GM10248 (cell line): ENCODE measurements around the gene MYO5A.
A peak's percentile ranks its signal among the peaks of the same experiment; 100 is the strongest.

Experiments
- CTCF ChIA-PET: fragments of 300-600 bp; sonication (Branson Sonifier 250); formaldehyde crosslinking; extraction: SDS; loops from one replicate; lab custom pipeline; 2021; ENCODE audit warnings: antibody characterized with exemption; lab: Yijun Ruan, JAX
- POLR2A ChIA-PET: fragments of 350-650 bp; sonication (Branson Sonifier 250); formaldehyde crosslinking; extraction: SDS; loops from one replicate; lab custom pipeline; 2020; ENCODE audit warnings: antibody characterized with exemption; lab: Yijun Ruan, JAX
- DNase-seq: peaks from one replicate; pipeline ENCODE4 v3.0.0; 2012; ENCODE audit errors: extremely low spot score
- TF ChIP-seq, protein P1 (sequence below): IDR thresholded peaks from 2 replicates; pipeline ENCODE4 v1.5.1; 2012; ENCODE audit warnings: mild to moderate bottlenecking, low read depth; ENCODE audit errors: extremely low read depth, missing control alignments, control extremely low read depth

The MYO5A gene

DNA sequence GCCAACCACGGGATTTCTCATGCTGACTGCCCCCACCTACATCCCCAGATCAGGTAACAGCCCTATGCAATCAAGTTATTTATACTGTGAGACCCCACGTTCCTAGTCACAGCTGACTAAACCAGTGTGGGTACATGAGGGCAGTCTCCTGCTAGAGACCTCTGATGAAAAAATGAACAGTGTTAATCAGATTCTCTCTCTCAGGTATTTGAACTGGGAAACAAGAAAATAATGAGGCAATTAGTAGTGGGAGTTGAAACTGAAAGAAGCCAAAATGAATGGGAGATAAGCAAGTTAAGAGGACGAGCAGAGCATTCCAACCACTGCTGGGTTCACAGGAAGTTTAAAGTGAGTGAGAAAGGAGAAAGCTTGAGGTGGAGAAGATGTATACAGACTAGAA is 134.6 kb downstream of the MYO5A start:
- ChIA-PET POLR2A (no interaction called here), CTCF (interaction anchor here (1.2 to 2.3 kb wide), 2 partner anchors 8 to 11 kb away, joined by 5 read pairs; no protein-coding TSS in a partner anchor)
- TF ChIP-seq, protein P1, sequence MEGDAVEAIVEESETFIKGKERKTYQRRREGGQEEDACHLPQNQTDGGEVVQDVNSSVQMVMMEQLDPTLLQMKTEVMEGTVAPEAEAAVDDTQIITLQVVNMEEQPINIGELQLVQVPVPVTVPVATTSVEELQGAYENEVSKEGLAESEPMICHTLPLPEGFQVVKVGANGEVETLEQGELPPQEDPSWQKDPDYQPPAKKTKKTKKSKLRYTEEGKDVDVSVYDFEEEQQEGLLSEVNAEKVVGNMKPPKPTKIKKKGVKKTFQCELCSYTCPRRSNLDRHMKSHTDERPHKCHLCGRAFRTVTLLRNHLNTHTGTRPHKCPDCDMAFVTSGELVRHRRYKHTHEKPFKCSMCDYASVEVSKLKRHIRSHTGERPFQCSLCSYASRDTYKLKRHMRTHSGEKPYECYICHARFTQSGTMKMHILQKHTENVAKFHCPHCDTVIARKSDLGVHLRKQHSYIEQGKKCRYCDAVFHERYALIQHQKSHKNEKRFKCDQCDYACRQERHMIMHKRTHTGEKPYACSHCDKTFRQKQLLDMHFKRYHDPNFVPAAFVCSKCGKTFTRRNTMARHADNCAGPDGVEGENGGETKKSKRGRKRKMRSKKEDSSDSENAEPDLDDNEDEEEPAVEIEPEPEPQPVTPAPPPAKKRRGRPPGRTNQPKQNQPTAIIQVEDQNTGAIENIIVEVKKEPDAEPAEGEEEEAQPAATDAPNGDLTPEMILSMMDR, result no peak
- DNase-seq, result no peak

DNA sequence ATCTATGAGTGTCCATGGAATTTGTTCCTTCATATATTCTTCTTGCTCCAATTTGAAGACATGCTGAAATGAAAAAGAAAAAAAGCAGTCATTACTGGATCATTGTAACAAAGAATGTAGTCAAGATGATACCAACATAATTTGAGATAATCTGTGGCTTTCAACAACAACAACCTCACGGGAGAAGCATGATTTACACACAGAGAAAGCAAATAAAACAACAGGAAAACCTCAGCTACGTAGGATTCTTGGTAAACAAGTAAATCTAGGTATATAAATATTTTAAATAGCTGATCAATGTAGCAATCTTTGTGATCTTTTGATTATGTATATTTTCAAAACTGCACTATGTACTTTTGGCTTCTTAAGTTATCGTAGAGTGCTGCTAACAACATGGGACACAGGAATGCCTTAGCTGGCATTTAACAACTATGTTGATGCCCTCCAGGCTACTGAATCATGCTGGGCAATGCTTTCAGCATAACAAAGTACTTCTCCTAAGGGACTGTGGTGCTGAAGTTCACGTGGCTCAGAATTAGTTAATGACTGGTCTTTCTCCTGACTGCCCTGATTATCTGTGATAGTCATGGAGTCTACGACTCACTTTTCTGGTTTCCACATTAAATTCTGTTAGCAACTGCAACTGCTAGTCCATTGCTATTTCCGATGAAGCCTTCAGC is 136.5 kb downstream of the MYO5A start:
- ChIA-PET POLR2A (no interaction called here), CTCF (interaction anchor here (2.3 kb wide), 1 partner anchor 9 kb away, joined by 5 read pairs; no protein-coding TSS in a partner anchor)
- no peak for DNase-seq
- TF ChIP-seq, protein P1, result no peak

DNA sequence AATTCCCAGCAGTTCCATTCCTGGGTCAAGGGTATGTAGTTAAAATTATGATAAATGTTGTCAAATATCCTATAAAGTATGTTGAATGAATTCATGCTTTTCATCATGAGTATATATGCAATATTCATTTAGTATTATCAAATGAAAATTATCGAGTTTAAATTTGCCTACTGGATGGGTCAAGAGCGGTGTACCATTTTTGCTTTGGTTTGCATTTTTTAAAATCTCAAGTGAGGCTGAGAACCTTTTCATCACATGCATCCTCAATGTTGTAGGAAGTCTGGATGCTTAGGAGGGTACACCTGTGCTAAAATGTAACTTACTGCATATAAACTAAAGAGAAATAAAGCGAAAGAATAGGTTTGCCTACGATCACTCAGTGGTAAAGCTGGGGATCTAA is 137.6 kb downstream of the MYO5A start:
- no peak for DNase-seq
- CTCF ChIA-PET, result no interaction called here
- POLR2A ChIA-PET, result no interaction called here
- TF ChIP-seq, protein P1, result no peak

DNA sequence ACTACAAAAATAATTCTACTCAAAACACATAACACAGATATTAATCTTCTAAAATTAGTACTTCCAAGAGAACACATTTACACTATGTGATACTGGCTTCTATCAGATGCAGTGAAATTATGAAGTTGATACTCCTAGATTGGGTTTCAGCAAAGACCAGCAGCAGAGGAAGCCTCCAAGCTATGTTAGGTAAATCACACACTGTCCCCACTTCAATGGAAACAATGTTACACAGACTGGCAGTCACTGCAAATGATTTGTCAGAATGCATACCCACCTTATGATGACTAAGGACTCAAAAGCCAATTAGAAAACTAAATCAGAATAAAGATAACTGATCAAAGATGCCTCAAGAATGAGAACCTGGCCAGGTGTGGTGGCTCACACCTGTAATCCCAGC is 143.0 kb downstream of the MYO5A start:
- TF ChIP-seq, protein P1, result no peak
- no peak for DNase-seq
- ChIA-PET POLR2A (no interaction called here), CTCF (no interaction called here)

DNA sequence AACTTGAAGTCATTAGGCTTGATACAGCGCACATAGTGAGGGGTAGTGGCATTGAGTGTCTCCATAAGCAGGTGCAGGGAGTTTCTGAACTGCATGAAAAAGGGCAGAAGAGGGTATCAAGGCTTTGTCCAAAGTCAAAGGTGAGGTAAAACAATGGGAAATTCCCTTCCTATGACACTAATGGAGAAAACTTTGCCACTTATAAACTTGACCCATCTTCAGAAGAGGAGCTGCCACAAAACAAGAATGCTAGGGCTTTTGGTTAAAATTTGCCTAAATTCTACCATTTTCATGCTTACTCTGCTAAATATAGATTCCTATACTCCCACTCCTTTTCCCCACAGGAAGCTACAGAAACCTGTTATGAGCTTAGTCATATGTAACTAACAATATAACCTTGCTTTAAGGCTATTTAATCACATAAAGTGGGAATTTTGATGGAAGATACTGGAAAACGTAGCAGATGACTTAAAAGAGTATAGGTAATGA is 145.5 kb downstream of the MYO5A start:
- POLR2A ChIA-PET, result no interaction called here
- peak; percentile 37 for DNase-seq
- TF ChIP-seq, protein P1, result no peak
- CTCF ChIA-PET, result interaction anchor here (0.9 to 1.5 kb wide), 7 partner anchors 10 to 145 kb away, joined by 3 to 5 read pairs (median 3); partner anchors contain the start of gene MYO5A

DNA sequence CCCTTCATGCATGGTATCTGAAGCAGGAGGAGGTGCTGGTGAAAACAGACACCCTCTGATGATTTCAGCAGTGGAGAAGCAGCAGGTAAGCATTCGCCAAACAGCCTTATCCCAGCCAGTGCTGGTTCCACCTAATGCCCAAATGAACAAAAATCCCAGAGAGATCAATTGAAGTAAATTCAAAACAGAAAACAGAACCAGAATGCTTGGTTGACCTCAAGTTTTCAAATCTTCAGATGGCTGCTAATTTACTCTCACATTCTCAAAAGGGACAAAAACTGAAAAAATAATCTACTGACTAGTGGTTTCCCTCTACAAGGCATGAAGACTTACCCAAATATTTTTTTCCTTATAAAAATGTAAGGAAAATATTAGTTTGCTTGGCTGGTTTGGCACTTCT is 146.0 kb downstream of the MYO5A start:
- CTCF ChIA-PET, result interaction anchor here (1.0 to 1.5 kb wide), 3 partner anchors 11 to 146 kb away, joined by 3 to 5 read pairs (median 4); partner anchors contain the start of gene MYO5A
- TF ChIP-seq, protein P1, result no peak
- POLR2A ChIA-PET, result no interaction called here
- peak; percentile 22 for DNase-seq
